GM19099 (cell line): ENCODE results near the gene ELAVL2.

Experiments used
- POLR2A ChIP-seq: IDR thresholded peaks from 3 replicates; pipeline ENCODE4 v1.6.1; 2011; ENCODE audit warnings: low read depth; ENCODE audit not compliant: insufficient read length; ENCODE audit errors: extremely low read depth

Gene ELAVL2

GRCh38 chr9:23826120-23826629 is at the start of gene ELAVL2:
ELAVL2 (minus strand) TSS chr9:23826240; CDS start chr9:23762234, 64,006 bp downstream.
- no peak for TF ChIP-seq POLR2A

GRCh38 chr9:23858234-23858633 is 32.2 kb upstream of the ELAVL2 start:
- no peak for TF ChIP-seq POLR2A

- no peak for TF ChIP-seq POLR2A
Measured at GRCh38 chr9:23855873-23856604, 30.0 kb upstream of the ELAVL2 start.

- no peak for TF ChIP-seq POLR2A
Measured at GRCh38 chr9:23850690-23851629, 24.9 kb upstream of the ELAVL2 start.

- no peak for TF ChIP-seq POLR2A
Measured at GRCh38 chr9:23850242-23850689, 24.2 kb upstream of the ELAVL2 start.

- TF ChIP-seq POLR2A: no peak
Measured at GRCh38 chr9:23849379-23850035, 23.5 kb upstream of the ELAVL2 start.

GRCh38 chr9:23842565-23843129 is 16.6 kb upstream of the ELAVL2 start:
- TF ChIP-seq POLR2A: no peak

GRCh38 chr9:23841304-23841703 is 15.3 kb upstream of the ELAVL2 start:
- TF ChIP-seq POLR2A: no peak

- TF ChIP-seq POLR2A: no peak
Measured at GRCh38 chr9:23837038-23837437, 11.0 kb upstream of the ELAVL2 start.

- no peak for TF ChIP-seq POLR2A
Measured at GRCh38 chr9:23830929-23831730, 5.1 kb upstream of the ELAVL2 start.

GRCh38 chr9:23830476-23830805 is 4.4 kb upstream of the ELAVL2 start:
- no peak for TF ChIP-seq POLR2A

GRCh38 chr9:23829580-23830475 is 3.8 kb upstream of the ELAVL2 start:
- TF ChIP-seq POLR2A: no peak

- no peak for TF ChIP-seq POLR2A
Measured at GRCh38 chr9:23825700-23826099, 340 bp downstream of the ELAVL2 start.
